NCI-H2107 treated with DMSO at 0.1 percent for 48 hours (cell line): ENCODE results near the gene OR51V1.

Experiments used
- DNase-seq: peaks from one replicate; lab custom pipeline; 2025; ENCODE audit not compliant: unreplicated experiment; lab: John Stamatoyannopoulos, UW

OR51V1 gene

DNA sequence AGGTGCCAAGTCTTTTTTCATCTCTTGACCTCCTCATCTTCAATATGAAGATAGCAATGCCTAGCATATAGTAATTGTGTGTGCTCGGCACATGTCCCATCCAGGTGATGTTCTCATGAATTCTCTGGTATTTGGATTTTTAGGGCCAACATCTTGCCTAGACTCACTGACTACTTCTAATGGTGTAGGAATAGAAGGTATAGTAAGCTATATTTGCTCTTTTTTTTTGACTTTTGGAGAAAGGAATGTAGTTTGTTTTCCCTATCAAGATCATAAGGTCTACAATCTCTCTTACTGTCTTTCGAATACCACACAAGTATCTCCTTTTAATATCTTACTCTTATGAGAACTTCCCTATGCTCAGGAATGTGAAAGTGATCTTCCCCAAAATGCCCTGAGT lies 30.6 kb upstream of the OR51V1 start:
- no peak for DNase-seq

DNA sequence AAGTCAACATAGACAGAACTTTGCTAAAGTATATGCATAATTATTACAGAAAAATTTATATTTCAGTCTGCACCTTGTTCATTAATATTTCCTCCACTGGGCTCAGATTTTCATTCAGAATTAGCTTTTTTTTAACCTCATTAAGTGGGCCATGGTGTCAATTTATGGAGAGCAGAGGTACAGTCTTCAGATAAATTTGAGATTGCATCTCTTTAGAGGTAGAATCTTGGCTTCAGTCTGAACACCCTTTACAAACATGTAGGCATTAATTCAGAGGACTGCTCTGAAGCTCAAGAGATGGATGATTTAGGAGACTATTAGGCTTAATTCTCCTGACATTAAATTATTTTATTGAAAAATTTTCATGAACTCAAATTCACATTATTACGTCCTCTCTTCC lies 29.8 kb upstream of the OR51V1 start:
- no peak for DNase-seq

DNA sequence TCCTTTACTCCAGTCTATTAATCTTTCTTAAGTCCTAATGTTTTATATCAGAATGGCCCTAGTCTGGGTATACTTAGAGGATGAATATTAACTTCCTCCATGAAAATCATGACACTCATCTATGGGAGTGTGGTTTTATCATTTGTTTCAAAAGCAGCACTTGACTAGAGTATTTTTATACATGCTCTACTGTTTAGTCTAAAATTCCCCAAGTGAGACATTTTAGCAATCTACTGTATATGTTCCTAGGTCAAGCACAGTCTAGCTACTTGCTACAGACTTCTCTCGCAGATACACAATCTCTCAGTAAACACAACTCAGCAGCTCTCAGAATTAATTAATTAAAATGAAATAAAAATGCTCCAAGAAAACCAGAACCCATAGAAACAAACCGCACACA lies 29.3 kb upstream of the OR51V1 start:
- DNase-seq, result no peak

DNA sequence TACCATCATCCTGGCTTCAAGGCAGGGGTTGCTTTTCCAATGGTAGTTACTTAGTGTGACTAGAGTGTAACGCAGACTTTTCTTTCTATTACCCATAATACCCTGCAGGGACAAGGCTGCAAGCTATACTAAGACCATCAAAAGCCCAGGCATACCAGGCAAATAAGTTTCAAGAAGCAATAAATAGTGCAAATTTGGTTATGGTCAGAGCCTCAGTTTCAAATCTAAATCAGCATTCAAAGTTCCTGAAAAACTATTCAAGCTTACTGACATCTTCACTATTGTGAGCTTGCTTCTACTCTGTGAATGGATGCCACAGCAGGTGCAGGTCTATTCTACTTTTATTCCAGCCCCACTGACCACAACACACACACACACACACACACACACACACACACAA lies 28.9 kb upstream of the OR51V1 start:
- no peak for DNase-seq

DNA sequence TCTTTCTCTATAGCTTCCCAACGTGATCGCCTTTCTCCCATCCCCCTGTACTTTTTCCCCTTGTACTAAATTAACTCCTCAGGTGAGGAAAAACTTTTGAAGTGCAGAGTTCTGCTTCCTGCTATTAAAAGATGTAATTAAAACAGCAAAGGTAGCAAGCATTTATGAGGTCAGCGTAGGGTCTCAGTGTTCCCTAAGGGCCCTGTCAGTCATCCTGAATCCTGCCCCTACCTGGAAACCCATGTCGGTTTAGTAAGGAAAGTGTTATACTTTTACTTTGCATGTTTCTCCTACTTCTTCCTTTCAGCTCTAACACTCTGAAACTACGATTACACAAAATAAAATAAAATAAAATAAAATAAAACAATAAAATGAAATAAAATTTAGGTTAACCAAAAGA lies 27.6 kb upstream of the OR51V1 start:
- no peak for DNase-seq

DNA sequence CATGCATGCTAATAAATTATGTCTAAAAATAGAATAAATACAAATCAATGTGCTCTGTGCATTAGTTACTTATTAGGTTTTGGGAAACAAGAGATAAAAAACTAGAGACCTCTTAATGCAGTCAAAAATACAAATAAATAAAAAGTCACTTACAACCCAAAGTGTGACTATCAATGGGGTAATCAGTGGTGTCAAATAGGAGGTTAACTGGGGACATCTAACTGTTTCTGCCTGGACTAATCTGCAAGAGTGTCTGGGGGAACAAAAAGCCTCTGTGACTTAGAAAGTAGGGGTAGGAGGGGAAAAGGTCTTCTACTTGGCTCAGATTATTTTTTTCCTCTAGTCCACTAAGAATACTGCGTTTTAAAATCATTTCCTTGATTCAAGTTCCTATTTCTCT lies 27.2 kb upstream of the OR51V1 start:
- DNase-seq, result no peak

DNA sequence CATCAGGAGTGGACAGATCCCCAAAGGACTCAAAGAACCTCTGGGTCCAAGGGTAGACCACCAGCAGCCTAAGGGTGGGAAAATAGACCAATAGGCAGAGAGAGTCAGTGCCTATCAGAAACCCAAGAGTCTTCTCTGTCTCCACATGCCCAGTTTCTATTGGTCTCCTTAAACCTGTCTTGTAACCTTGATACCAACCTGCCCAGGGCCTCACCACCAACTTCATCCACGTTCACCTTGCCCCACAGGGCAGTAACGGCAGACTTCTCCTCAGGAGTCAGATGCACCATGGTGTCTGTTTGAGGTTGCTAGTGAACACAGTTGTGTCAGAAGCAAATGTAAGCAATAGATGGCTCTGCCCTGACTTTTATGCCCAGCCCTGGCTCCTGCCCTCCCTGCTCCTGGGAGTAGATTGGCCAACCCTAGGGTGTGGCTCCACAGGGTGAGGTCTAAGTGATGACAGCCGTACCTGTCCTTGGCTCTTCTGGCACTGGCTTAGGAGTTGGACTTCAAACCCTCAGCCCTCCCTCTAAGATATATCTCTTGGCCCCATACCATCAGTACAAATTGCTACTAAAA lies 26.3 kb upstream of the OR51V1 start, which contains the start of gene HBB:
HBB (minus strand) TSS at position 340 of the 579 bp plus-strand sequence; CDS start at position 290, 50 bp downstream.
- DNase-seq, result peak; percentile 1

DNA sequence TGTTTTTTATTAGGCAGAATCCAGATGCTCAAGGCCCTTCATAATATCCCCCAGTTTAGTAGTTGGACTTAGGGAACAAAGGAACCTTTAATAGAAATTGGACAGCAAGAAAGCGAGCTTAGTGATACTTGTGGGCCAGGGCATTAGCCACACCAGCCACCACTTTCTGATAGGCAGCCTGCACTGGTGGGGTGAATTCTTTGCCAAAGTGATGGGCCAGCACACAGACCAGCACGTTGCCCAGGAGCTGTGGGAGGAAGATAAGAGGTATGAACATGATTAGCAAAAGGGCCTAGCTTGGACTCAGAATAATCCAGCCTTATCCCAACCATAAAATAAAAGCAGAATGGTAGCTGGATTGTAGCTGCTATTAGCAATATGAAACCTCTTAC lies 25.0 kb upstream of the OR51V1 start:
- DNase-seq, result no peak

DNA sequence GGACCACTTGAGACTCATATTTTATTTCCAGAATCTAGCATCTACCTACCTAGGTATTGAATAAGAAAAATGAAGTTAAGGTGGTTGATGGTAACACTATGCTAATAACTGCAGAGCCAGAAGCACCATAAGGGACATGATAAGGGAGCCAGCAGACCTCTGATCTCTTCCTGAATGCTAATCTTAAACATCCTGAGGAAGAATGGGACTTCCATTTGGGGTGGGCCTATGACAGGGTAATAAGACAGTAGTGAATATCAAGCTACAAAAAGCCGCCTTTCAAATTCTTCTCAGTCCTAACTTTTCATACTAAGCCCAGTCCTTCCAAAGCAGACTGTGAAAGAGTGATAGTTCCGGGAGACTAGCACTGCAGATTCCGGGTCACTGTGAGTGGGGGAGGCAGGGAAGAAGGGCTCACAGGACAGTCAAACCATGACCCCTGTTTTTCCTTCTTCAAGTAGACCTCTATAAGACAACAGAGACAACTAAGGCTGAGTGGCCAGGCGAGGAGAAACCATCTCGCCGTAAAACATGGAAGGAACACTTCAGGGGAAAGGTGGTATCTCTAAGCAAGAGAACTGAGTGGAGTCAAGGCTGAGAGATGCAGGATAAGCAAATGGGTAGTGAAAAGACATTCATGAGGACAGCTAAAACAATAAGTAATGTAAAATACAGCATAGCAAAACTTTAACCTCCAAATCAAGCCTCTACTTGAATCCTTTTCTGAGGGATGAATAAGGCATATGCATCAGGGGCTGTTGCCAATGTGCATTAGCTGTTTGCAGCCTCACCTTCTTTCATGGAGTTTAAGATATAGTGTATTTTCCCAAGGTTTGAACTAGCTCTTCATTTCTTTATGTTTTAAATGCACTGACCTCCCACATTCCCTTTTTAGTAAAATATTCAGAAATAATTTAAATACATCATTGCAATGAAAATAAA lies 24.3 kb upstream of the OR51V1 start:
- DNase-seq, result no peak

DNA sequence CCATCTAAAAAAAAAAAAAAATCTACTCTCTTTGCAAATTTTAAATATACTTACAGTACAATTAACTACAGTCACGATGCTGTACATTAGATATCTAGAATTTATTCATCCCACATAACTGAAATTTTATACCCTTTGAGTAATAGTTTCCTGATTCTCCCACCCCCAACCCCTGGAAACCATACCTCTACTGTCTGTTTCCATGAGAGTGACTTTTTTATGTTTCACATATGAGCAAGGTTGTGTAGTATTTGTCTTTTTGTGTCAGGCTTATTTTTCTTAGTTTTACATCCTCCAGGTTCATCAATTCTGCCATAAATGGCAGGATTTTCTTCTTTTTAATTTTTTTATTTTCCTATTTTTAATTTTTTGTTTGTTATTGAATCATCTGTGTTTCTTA lies 23.2 kb upstream of the OR51V1 start:
- no peak for DNase-seq

DNA sequence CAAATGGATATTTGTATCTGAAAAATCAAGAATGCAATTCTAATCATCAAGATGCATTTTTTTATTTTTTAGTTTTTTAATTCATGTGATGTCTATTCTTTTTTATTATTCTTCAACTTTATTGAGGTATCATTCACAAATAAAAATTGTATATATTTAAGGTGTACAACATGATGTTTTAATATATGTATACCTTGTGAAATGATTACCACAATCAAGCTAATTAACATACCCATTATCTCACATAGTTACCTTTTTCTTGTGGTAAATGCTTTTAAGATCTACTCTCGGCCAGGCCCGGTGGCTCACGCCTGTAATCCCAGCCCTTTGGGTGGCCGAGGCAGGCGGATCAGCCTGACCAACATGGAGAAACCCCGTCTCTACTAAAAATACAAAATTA lies 22.7 kb upstream of the OR51V1 start:
- no peak for DNase-seq

DNA sequence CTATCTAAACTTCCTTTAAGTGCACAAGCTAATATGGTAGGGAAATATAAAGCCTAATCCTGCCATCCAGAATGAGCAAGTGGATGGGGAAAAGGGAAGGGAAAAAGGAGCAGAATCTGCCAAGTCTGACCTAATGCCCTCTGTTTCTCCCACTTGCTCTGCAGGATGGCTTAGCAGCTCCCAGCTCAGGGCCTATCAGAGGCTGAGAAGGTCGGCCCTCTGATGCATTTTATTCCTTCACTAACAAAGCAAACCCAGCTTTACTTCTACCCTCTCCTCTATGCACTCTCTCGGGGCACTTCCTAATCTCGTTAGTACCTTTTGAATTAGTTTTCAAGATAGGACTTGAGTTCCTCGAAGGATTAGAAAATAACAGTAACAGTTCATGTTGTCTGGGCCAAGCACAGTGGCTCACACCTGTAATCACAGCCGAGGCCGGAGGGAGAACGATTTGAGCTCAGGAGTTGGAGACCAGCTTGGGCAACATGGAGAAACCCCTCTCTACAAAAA lies 9.9 kb upstream of the OR51V1 start:
- DNase-seq, result no peak

DNA sequence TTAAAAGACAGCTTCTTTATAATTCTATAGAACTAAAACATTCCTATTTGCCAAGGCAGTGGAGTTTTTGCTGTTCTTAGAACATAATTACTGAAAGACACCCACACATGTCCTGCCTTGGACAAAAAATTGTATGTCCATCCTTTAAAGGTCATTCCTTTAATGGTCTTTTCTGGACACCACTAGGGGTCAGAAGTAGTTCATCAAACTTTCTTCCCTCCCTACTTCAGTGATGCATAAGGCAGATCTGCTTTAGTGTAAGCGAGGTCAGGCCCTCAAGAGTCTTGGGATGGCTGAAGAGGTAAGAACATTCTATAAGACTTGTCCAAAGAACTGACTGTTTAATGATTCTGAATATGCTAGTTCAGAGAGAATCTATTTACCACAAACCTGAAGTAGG lies 4.3 kb upstream of the OR51V1 start:
- DNase-seq, result no peak

DNA sequence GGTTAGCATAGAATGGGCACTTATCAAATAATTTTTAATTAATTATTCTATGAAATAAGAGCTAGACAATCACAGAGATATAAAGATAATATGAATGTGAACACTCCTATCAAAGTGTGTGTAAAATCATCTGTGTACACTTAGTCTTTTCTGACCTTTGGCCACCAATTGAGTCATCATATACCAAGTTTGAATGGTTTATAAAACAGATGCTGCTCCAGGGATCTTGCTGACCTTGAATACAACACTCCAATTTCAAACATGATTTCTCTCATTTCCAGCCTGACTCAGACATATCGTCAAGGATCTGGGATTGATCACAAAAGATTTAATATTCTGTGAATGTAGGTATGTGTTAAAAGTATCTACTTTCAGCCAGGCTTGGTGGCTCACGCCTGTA lies 2.9 kb upstream of the OR51V1 start:
- no peak for DNase-seq

DNA sequence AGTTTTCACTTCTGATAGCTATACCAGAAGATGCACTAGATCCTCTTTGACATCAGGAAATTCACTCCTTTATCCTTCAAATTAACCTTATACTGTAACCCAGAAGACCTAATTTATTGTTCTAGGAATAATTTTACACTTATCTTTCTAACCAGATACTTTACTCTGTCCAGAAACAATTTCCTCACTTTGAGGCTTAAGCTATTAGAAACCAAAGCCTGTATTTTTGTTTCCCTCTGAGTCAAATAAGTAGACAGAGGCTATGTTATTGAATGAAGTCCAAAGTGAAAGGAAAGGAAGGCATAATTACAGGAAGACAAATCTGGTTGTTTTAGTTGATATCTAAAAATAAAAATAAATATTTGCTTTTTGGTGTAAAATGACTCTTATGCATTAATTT lies 2.2 kb downstream of the OR51V1 start:
- DNase-seq, result no peak

DNA sequence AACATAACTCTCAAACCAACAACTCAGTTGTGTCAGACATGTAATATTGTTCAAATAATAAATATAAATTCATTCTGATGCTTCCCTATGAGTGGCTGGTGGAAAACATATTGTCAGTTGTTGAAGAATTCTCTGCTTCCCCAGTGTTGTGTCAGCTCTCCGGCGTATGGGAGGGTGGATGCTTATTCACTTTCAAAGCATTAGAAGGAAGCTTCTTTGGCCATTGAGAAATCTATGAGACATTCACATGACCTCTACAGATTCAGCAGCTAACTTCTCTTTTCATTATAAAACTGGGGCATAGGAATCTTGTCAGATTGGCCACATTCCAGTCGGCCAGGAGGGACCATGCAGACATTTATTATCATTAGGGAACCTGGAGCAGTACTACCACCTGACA lies 2.9 kb downstream of the OR51V1 start:
- no peak for DNase-seq

DNA sequence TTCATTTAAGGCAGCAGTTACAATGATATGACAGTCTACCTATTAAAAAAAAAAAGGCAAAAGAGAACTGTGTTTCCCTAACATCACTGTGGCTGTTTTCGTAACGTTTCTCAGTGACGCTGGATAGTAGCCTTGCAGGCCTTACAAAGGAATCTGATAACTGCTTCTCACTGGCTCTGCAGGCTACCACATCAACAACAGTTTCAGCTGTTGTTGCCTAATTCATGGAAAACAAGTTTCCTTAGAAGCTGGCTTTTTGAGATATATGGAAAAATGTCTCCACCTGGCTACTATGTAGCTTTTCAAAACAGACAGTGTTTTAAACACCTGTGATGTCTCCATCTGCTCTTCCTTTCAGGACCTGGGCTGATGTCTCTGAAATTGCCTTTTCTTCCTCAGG lies 3.8 kb downstream of the OR51V1 start:
- no peak for DNase-seq

DNA sequence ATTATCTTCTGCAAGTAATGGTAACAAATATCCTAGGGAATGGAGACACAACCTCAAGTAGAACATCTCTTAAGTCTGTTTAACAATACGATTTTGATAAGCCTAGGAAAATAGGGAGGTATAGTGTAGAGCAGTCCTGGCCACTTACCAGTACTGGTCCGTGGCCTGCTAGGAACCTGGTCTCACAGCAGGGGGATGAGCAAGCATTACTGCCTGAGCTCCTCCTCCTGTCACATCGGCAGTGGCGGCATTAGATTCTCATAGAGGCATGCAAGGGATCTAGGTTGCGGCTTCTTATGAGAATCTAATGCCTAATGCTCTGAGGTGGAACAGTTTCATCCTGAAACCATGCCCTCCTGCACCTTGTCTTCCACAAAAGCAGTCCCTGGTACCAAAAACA lies 4.4 kb downstream of the OR51V1 start:
- no peak for DNase-seq

DNA sequence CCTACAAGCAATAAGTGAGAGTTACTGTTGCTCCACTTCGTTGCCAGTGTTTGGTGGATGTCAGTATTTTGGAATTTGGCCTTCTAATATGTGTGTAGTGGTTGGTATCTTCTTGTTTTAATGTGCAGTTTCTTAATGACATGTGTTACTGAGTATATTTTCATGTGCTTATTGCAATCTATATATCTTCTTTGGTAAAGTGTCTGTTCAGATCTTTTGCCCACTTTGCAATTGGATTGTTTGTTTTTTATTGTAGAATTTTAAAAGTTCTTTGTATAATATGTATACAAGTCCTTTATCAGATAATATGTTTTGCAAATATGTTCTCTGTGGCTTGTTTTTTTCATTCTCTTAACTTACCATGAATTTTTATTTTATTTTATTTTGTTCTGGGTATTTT lies 7.7 kb downstream of the OR51V1 start:
- DNase-seq, result no peak

DNA sequence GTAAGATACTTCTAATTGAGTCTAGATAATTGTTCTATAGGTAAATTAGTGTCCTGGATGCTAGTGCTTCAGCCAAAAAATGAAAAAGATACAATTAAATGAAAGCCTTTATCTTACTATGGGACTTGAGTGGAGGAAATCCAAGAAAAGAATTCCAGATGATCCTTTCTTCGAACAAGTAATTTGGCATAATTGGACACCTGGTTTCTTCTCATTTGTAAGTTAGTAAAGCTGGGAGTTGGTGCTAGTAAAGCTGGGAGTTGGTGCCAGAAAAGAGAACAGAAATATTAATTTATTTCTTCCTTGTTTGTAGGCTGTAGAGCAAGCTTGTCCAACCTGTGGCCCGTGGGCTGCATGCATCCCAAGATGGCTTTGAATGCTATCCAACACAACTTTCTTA lies 12.3 kb downstream of the OR51V1 start:
- no peak for DNase-seq

DNA sequence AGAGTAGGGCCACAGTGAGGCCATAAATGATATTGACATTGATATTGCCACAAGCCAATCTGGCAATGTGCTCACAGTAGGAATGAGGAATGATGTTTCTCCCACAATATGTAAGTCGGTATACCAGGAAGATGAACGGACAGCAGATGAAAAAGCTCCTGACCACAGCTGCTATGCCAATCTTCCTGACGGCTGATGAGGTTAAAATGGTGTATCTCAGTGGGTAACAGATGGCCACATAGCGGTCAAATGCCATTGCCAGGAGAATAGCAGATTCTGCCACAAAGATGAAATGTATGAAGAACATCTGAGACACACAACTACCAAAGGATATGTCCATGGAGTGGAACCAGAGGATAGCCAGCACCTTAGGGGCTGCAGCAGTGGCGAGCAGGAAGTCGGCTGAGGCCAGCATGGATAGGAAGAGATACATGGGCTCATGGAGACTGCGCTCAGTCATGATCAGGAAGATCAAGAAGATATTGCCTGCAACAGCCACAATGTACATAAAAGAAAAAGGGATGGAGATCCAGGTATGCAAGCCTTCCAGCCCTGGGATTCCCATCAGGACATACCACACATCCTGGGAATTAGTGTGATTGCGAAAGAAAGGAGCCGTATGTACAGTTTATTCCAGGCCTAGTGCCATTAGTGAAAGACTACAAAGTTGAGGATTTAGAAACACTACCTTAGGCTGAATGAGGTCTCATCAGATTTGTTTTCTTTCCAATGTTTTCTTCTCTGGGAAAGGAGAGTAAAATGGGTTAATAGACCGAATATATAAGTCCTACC lies 22.2 kb downstream of the OR51V1 start:
- DNase-seq, result no peak

DNA sequence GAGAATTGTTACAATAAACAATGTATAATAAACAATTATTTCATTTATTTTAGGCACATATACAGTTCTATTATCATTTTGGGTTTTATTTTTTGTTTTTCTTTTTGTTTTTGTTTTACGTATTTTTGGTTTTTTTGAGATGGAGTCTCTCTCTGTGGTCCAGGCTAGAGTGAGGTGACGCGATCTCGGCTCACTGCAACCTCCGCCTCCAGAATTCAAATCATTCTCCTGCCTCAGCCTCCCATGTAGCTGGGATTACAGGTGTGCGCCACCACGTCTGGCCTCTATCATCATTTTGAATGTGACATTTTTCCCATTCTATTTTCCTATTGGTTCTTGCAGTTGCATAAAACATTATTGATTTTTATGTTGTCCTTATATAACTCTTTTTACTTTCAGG lies 25.5 kb downstream of the OR51V1 start:
- no peak for DNase-seq
